ENCODE results near the gene SPATA2L.

Gene SPATA2L

GRCh38 chr16:89701425-89702406 is at the start of gene SPATA2L:
Gene SPATA2L, minus strand, starts transcription at chr16:89701705. Its CDS starts 473 bp downstream, at chr16:89701232.
- DNase-seq (ENCODE audit: low spot score), result peak; percentile 57

DNA sequence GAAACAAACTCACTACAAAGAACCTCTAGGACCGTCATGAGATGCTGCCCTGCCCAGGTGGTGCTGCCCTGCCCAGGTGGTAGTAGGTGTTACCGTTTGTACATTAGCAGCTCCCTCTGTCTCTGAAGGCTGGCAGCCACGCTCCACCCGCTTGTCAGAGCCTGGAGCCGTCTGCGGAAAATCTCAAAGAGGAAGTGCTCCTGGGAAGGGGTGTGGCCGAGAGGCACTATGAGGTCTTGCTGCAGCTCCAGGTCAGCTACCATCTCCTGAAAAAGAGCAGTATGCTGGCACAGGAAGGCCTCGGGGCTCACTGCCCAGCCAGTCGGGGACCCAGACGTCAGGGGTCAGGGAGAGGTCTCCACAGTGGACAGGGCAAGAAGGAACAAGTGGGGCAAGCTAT is 48.1 kb upstream of the SPATA2L start:
- no peak for DNase-seq (ENCODE audit: low spot score)

GRCh38 chr16:89748921-89749320 is 47.4 kb upstream of the SPATA2L start:
- no peak for DNase-seq (ENCODE audit: low spot score)

- no peak for DNase-seq (ENCODE audit: low spot score)
Measured at GRCh38 chr16:89748076-89748475, 46.6 kb upstream of the SPATA2L start.

DNA sequence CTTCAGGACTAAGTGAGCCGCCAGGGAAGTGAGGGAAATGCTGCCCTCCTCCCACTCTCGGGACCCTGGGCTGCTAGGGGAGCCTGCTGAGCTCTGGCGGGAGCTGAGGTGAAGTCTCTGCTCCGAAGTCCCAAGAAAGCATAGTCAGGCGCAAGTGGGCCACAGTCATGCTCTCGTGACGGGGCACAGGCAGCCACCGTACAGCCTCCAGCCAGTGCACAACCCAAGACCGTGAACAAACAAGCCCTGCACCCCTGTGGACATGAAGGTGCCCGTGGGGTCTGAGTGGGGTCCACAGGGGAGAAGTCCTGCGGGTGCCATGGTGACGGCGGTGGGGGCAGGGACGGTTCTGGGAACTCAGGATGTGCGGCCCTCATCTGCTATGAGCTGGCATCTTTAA is 44.5 kb upstream of the SPATA2L start:
- DNase-seq (ENCODE audit: low spot score), result no peak

GRCh38 chr16:89744813-89745212 is 43.3 kb upstream of the SPATA2L start:
- no peak for DNase-seq (ENCODE audit: low spot score)

GRCh38 chr16:89742948-89743347 is 41.4 kb upstream of the SPATA2L start:
- DNase-seq (ENCODE audit: low spot score), result no peak

- DNase-seq (ENCODE audit: low spot score), result no peak
Measured at GRCh38 chr16:89741342-89742014, 40.0 kb upstream of the SPATA2L start.

GRCh38 chr16:89739383-89739782 is 37.9 kb upstream of the SPATA2L start:
- DNase-seq (ENCODE audit: low spot score), result no peak

DNA sequence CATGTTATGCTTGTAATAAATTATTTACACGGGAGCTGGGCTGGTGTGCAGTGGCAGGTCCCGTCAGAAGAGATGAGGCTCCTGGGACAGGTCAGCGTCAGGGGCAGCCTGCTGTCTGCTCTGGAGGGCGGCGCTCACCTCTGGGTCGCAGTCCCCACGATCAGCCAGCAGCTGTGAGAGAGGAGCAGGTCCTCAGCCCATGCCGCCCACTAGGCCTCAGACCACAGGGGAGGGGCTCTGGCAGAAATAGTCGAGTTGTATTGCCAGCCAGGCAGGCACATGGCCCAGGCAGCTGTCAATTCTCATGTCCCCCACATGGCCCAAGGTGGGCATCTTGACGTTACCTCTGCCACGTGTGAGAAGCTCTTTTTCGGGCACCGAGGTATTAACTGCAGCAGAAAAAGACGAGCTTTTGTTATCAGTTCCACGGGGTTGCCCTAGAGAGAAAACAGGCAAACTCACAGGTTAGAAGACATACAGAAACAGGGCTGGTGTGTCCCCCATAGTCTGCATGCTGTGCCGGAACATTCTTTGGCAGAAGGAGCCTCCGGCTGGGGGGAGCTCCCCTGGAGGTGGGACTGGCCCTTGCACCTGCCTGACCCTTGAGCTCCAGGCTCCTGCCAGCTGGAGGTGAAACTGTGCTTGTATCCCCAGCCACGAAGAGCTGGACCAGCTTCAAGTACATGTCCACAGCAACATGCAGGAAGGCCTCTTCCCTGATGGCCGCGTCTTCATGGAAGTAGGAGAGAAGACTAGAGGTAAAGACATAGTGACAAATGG is 37.2 kb upstream of the SPATA2L start:
- DNase-seq (ENCODE audit: low spot score), result no peak

DNA sequence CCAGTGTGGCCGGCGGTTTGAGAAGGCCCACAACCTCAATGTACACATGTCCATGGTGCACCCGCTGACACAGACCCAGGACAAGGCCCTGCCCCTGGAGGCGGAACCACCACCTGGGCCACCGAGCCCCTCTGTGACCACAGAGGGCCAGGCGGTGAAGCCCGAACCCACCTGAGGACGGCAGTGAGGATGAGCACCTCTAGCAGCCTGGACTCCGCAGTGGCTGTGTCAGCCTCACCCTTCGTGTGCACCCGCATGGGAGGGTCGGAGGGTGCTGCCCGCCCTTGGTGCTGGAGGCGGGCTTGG is 36.5 kb upstream of the SPATA2L start:
- no peak for DNase-seq (ENCODE audit: low spot score)

DNA sequence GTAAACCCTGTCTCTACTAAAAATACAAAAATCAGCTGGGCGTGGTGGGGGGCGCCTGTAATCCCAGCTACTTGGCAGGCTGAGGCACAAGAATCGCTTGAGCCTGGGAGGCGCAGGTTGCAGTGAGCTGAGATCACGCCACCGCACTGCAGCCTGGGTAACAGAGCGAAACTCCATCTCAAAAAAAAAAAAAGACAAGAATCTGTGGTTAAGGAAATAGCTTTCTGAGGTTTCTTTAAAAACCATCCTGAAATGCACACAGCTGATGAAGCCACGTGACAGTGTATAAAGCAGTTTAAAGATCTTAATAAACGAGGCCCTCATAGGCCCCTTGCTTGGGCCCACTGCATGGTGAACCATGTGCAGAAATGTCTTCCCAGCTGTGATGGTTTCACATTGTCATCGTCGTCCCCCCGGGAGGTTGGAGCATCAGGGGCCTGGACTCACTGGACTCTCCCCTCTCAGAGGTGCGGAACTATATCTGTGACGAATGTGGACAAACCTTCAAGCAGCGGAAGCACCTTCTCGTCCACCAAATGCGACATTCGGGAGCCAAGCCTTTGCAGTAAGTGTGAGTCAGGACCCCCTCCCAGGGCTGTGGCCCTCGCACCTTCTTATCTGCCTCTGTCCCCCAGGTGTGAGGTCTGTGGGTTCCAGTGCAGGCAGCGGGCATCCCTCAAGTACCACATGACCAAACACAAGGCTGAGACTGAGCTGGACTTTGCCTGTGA is 36.0 kb upstream of the SPATA2L start:
- DNase-seq (ENCODE audit: low spot score), result no peak

DNA sequence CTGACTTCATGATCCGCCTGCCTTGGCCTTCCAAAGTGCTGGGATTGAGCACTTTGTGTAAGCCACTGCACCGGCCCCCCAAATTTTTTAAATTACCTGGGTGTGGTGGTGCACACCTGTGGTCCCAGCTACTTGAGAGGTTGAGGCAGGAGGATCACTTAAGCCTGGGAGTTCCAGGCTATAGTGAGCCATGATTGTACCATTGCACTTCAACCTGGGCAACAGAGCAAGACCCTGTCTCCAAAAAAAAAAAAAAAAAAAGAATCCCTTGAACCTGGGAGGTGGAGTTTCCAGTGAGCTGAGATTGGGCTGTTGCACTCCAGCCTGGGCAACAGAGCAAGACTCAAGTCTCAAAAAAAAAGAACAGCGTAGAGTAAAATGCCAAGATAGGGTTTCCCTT is 35.0 kb upstream of the SPATA2L start:
- DNase-seq (ENCODE audit: low spot score), result no peak

GRCh38 chr16:89733792-89734191 is 32.3 kb upstream of the SPATA2L start:
- no peak for DNase-seq (ENCODE audit: low spot score)

GRCh38 chr16:89733322-89733721 is 31.8 kb upstream of the SPATA2L start:
- DNase-seq (ENCODE audit: low spot score), result no peak

DNA sequence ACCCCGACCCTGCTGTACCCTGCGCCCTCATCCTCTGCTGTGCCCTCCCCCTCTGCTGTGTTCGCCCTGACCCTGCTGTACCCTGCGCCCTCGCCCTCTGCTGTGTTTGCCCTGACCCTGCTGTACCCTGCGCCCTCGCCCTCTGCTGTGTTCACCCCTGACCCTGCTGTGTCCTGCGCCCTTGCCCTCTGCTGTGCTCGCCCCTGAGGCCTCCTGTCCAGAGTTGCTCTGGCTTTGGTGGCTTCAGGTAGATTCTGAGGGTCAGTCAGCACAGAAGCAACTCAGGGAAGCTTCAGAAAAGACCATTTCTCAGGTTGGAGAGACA is 31.4 kb upstream of the SPATA2L start:
- DNase-seq (ENCODE audit: low spot score), result no peak

- DNase-seq (ENCODE audit: low spot score), result no peak
Measured at GRCh38 chr16:89732142-89732917, 30.8 kb upstream of the SPATA2L start.

GRCh38 chr16:89730610-89731234 is 29.2 kb upstream of the SPATA2L start:
- no peak for DNase-seq (ENCODE audit: low spot score)

- no peak for DNase-seq (ENCODE audit: low spot score)
Measured at GRCh38 chr16:89729863-89730593, 28.5 kb upstream of the SPATA2L start.

DNA sequence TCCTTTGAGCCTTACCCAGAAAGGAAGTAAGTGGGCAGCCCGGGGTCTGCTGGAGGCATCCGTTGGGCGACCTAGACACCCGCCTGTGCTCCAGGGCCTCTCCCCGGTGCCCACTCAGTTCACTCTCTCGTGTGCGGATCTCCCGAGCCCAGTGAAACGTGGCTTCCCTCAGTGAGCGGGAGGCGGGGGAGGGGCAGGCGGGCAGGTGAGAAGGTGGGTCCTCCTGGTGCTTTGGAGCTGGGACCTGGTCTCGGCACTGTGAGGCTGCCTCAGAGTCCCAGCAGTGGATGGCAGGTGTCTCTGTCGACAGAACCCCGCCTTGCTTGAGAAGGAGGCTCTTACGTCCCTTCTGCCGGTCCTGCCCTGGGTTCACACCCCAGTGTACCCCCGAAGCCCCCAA is 27.8 kb upstream of the SPATA2L start:
- no peak for DNase-seq (ENCODE audit: low spot score)
